Measurements from ENCODE around the gene APOO.

DNA sequence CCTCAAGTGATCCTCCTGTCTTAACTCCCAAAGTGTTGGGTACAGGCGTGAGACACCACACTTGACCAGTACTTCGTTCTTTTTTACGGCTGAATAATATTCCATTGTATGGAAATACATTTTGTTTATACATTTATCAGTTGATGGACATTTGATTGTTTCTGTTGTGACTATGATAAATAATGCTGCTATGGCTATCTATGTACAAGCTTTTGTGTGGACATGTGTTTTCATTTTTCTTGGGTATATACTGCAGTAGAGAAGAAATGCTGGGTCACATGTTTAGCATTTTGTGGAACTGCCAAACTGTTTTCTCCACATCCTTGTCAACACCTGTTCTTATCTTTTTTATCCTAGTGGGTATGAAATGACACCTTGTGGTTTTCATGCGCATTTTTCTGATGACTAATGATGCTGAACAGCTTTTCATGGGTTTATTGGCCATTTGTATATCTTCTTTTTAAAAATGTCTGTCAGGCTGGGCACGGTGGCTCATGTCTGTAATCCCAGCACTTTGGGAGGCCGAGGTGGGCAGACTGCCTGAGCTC is 87.4 kb downstream of the APOO start:
- TF ChIP-seq TAF1 (IDR thresholded peaks at IDR 0.05; ENCODE audit: low read depth, low read length): no peak
- TF ChIP-seq POLR2A (IDR thresholded peaks at IDR 0.05; ENCODE audit: low read depth, low read length): no peak
- no peak for TF ChIP-seq POLR2AphosphoS5 (IDR thresholded peaks at IDR 0.05; ENCODE audit: low read depth, low read length)
- TF ChIP-seq SPI1 (IDR thresholded peaks at IDR 0.05; ENCODE audit: low read depth, low read length): no peak
- no peak for TF ChIP-seq POU2F2 (IDR thresholded peaks at IDR 0.05; ENCODE audit: low read depth, low read length)
